ENCODE data around the gene OCIAD2. TPM values are rescaled to one million over a fixed set of nuclear protein-coding genes. Genes with fewer than 3 reads are reported as not detected.

Gene OCIAD2
- total RNA-seq, 1 donor, result 9.5 TPM

GRCh38 chr4:48902266-48902665, 4.3 kb downstream of the OCIAD2 start:
- no peak for DNase-seq (ENCODE audit: low read depth)
- TF ChIP-seq, protein P1, sequence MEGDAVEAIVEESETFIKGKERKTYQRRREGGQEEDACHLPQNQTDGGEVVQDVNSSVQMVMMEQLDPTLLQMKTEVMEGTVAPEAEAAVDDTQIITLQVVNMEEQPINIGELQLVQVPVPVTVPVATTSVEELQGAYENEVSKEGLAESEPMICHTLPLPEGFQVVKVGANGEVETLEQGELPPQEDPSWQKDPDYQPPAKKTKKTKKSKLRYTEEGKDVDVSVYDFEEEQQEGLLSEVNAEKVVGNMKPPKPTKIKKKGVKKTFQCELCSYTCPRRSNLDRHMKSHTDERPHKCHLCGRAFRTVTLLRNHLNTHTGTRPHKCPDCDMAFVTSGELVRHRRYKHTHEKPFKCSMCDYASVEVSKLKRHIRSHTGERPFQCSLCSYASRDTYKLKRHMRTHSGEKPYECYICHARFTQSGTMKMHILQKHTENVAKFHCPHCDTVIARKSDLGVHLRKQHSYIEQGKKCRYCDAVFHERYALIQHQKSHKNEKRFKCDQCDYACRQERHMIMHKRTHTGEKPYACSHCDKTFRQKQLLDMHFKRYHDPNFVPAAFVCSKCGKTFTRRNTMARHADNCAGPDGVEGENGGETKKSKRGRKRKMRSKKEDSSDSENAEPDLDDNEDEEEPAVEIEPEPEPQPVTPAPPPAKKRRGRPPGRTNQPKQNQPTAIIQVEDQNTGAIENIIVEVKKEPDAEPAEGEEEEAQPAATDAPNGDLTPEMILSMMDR (IDR thresholded peaks at IDR 0.05; ENCODE audit: insufficient read depth, low read depth, low read length), result no peak

DNA sequence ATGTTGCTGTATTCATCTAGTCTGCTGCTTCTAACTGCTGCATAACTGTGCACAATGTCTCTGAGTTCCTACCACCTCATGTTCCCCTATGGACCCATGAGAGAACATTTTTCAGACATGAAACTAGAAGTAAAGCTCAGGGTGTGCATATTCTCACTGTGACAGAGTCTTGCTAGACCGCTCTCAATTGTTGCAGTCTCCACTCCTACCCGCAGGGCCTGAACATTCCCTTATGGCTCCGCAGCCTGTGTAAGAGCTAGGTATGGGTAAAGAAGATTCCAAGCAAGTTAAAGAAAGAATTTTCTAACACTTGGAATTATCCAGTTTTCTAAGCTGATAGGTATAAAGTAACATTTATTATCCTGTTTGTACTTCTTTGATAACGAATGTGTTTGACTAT, 5.4 kb downstream of the OCIAD2 start:
- TF ChIP-seq, protein P1 (IDR thresholded peaks at IDR 0.05; ENCODE audit: insufficient read depth, low read depth, low read length), result no peak
- no peak overlapping the region for H3K4me3 ChIP-seq (ENCODE audit: low read depth, low read length)
- DNase-seq (ENCODE audit: low read depth), result no peak

More at GRCh38 chr4:48902266-48902665, 4.3 kb downstream of the OCIAD2 start:
- H3K4me3 ChIP-seq (ENCODE audit: low read depth, low read length), result no peak overlapping the region

- H3K4me3 ChIP-seq (ENCODE audit: low read depth, low read length), result no peak overlapping the region
- TF ChIP-seq, protein P1 (IDR thresholded peaks at IDR 0.05; ENCODE audit: insufficient read depth, low read depth, low read length), result no peak
- DNase-seq (ENCODE audit: low read depth), result peak; percentile 39
Measured at GRCh38 chr4:48899950-48900349, 6.6 kb downstream of the OCIAD2 start.

- TF ChIP-seq, protein P1 (IDR thresholded peaks at IDR 0.05; ENCODE audit: insufficient read depth, low read depth, low read length), result no peak
- no peak overlapping the region for H3K4me3 ChIP-seq (ENCODE audit: low read depth, low read length)
- no peak for DNase-seq (ENCODE audit: low read depth)
Measured at GRCh38 chr4:48899432-48899749, 7.2 kb downstream of the OCIAD2 start.

DNA sequence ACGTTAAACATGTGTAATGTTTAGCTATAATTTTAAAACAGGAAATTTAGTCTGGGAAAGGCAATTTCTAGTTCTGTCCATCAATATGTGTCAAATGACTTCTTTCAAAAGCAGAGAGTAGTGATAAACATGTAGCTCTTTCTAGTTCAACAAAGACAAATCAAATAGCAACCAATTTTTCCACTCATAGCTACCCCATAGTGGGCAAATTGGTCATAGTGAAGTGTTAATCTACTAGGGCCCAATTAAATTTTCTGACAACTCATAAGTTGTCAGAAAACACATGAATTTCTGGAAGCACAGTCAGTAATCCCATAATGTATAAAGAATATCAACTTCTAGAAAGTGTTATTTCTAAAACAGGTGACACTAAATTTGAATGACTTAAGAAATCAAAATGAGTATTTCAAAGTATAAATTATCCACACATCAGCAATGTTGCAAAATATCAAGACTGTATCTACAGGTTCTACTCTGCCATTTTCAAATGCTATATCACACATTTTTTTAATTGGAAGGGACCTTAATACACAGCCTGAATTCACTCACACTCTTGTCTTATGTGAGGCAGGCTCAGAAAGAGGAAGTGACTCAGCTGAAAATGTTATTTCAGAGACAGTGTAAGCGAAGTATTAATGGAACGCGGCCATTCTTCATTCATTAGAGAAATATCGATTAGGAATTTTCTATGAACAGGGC, 7.7 kb downstream of the OCIAD2 start:
- TF ChIP-seq, protein P1 (IDR thresholded peaks at IDR 0.05; ENCODE audit: insufficient read depth, low read depth, low read length), result no peak
- no peak overlapping the region for H3K4me3 ChIP-seq (ENCODE audit: low read depth, low read length)
- peak; percentile 7 for DNase-seq (ENCODE audit: low read depth)

DNA sequence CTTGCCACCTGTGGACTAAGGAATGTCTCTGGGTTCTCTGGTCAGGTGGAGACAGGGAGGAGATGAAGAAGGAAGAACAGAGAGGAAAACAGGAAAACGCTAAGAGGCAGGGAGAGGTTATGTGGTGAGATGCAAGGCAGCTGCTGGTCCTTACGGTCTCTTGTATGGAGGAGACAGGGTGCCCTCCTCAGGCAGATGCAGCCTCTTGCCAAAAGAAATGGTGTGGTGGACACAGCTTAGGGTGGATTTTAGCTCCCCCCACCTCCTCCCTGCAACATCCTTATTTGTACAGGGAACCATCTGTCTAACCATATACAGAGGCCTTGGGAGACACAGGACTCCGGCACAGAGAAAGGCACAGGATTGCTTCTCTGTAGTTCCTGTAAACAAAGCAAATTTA, 9.7 kb downstream of the OCIAD2 start:
- no peak overlapping the region for H3K4me3 ChIP-seq (ENCODE audit: low read depth, low read length)
- TF ChIP-seq, protein P1 (IDR thresholded peaks at IDR 0.05; ENCODE audit: insufficient read depth, low read depth, low read length), result no peak
- peak; percentile 14 for DNase-seq (ENCODE audit: low read depth)
